Measurements from ENCODE around the gene KLHL25.
A peak's percentile ranks its signal among the peaks of the same experiment; 100 is the strongest.
"Not testable (repeated sequence)": the region's sequence is repeated elsewhere in the genome, so short reads cannot be mapped to it uniquely, and the experiment has no call there.

The KLHL25 gene

DNA sequence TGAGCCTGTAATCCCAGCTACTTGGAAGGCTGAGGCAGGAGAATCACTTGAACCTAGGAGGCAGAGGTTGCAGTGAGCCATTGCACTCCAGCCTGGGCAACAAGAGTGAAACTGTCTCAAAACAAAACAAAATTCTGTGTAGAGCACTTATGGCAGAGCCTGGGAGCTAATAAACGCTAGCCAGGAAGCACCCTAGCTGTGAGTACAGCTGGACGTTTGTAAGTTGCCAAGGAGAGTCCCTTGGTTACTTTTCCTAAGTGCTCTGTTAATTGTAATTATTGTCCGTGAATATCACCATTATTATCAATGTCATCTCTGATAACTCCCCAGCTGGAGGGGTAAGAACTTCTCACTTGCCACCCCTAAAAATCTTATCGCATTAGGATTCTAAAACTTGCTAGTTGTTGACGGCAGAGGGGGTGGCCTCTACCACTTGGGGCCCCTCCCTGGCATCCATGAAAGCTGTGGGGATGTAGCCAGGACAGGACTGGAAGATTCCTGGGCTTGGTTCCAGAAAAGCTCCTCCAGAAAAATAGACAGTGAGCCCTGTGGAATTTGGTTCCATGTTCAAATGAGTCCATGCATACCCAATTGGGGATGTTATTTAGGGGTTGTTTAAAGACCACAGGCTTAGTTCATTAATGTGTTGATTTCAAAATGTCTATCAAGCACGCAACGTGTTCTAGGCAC, 9.9 kb upstream of the KLHL25 start:
- no peaks in the 10 kb centered on the region for H3K9me3 ChIP-seq (ENCODE audit: control insufficient read depth, insufficient read depth, low read depth, low read length)
- no peaks in the 10 kb centered on the region for H3K36me3 ChIP-seq (ENCODE audit: control insufficient read depth, insufficient read depth, low read length)
- no peak overlapping the region for H3K4me3 ChIP-seq (ENCODE audit: low read depth, low read length)
- H3K4me1 ChIP-seq (ENCODE audit: control insufficient read depth, insufficient read depth, low read length): no peaks in the 10 kb centered on the region
- no peak overlapping the region for H3K9ac ChIP-seq (ENCODE audit: low read length)
- no peaks in the 10 kb centered on the region for H3K27me3 ChIP-seq (ENCODE audit: control insufficient read depth, insufficient read depth, low read length)
- no peak overlapping the region for H3K27ac ChIP-seq (ENCODE audit: low read depth, low read length)

- not testable (repeated sequence) for H3K27ac ChIP-seq (ENCODE audit: low read depth, low read length); H3K27me3 ChIP-seq (ENCODE audit: control insufficient read depth, insufficient read depth, low read length); H3K4me3 ChIP-seq (ENCODE audit: low read depth, low read length); H3K36me3 ChIP-seq (ENCODE audit: control insufficient read depth, insufficient read depth, low read length); H3K9ac ChIP-seq (ENCODE audit: low read length); H3K4me1 ChIP-seq (ENCODE audit: control insufficient read depth, insufficient read depth, low read length); H3K9me3 ChIP-seq (ENCODE audit: control insufficient read depth, insufficient read depth, low read depth, low read length)
Measured at GRCh38 chr15:85802617-85803016, 7.9 kb upstream of the KLHL25 start.

DNA sequence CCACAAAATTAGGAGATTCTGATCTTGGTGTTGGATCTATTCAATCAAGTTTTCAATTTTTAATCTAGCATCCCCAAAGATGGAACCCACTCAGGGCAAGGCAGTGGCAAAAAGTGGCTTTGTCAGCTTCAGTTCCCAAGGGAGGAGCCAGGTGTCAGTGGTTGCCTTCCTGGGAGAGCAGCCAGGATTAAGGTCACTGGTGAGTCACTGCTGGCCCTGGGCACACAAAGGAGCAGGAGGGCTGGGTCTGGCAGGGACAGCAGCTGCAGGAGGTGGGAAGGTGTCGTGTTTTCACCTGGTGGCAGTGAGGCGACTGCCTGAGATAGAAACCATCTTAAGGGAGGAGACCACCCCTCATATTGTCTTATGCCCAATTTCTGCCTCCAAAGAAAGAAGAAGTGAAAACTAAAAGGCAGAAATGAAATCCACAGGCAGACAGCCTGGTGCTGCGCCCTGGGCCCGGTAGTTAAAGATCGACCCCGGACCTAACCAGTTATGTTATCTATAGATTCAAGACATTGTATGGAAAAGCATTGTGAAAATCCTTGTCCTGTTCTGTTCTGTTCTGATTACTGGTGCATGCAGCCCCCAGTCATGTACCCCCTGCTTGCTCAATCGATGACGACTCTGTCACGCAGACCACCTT, 5.9 kb upstream of the KLHL25 start:
- H3K9ac ChIP-seq (ENCODE audit: low read length): no peak overlapping the region
- H3K4me1 ChIP-seq (ENCODE audit: control insufficient read depth, insufficient read depth, low read length): peaks cover 4% of the 10 kb centered on the region; the same call in 1 of the 2 replicates
- no peaks in the 10 kb centered on the region for H3K9me3 ChIP-seq (ENCODE audit: control insufficient read depth, insufficient read depth, low read depth, low read length)
- peaks cover 4% of the 10 kb centered on the region; the same call in 1 of the 2 replicates for H3K27me3 ChIP-seq (ENCODE audit: control insufficient read depth, insufficient read depth, low read length)
- no peaks in the 10 kb centered on the region for H3K36me3 ChIP-seq (ENCODE audit: control insufficient read depth, insufficient read depth, low read length)
- no peak overlapping the region for H3K4me3 ChIP-seq (ENCODE audit: low read depth, low read length)
- no peak overlapping the region for H3K27ac ChIP-seq (ENCODE audit: low read depth, low read length)

DNA sequence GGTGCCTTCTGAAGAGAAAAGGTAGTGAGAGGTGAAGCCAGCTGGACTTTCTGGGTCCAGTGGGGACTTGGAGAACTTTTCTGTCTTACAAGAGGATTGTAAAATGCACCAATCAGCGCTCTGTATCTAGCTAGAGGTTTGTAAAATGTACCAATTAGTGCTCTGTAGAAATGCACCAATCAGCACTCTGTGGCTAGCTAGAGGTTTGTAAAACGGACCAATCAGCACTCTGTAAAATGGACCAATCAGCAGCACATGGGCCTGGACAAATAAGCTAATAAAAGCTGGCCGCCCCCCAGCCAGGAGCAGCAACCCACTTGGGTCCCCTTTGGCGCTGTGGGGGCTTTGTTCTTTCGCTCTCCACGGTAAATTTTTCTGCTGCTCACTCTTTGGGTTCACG, 1.6 kb upstream of the KLHL25 start:
- not testable (repeated sequence) for H3K9me3 ChIP-seq (ENCODE audit: control insufficient read depth, insufficient read depth, low read depth, low read length); H3K36me3 ChIP-seq (ENCODE audit: control insufficient read depth, insufficient read depth, low read length); H3K27ac ChIP-seq (ENCODE audit: low read depth, low read length); H3K9ac ChIP-seq (ENCODE audit: low read length); H3K27me3 ChIP-seq (ENCODE audit: control insufficient read depth, insufficient read depth, low read length); H3K4me3 ChIP-seq (ENCODE audit: low read depth, low read length)
- peaks cover 24% of the 10 kb centered on the region for H3K4me1 ChIP-seq (ENCODE audit: control insufficient read depth, insufficient read depth, low read length)

DNA sequence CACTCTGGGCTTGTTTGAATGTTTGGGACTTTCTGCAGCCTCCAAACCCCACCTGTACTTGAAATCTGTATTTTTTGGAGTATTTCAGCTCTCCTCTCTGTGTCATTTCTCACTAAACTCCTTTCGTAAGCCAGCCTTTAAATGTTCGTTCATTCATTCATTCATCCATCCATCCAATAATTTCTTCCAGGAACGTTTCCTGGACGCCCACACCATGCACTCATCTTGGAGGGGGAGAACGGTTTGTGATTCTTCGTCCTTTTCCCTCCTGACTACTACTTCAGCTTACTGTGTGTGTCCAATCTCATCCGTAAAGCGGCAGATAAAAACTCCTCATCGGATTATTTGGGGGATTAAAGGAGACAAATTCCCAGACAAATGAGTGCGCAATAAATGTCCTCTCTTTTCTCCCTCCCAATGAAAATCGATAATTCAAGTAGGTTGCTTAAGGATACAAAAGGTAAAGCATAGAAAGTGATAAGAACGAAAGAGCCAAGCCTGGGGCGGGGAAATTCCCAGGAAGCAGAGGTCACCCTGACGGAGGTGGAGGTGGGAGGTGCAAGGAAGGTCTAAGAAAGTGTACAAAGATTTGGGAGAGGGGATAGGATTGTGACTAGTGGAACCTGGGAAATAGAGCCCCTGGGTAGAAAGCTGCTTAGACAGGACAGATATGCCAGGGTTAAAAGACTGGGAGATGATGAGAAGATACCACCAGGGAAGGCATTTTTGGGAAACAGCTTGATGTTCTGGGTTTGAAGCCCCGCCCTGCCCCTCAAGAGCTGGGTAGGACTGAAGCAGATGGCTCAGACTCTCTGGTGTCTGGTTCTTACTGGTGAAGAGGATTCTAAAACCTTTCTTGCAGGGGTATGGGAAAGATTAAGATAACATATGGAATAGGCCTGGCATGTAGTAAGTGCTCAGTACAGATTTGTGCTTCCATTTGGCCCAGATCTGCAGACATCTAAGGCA, 896 bp upstream of the KLHL25 start:
- peaks cover 24% of the 10 kb centered on the region for H3K4me1 ChIP-seq (ENCODE audit: control insufficient read depth, insufficient read depth, low read length)
- H3K27ac ChIP-seq (ENCODE audit: low read depth, low read length): no peak overlapping the region
- H3K27me3 ChIP-seq (ENCODE audit: control insufficient read depth, insufficient read depth, low read length): peaks cover 5% of the 10 kb centered on the region; the same call in 1 of the 2 replicates
- no peaks in the 10 kb centered on the region for H3K36me3 ChIP-seq (ENCODE audit: control insufficient read depth, insufficient read depth, low read length)
- no peak overlapping the region for H3K9ac ChIP-seq (ENCODE audit: low read length)
- H3K4me3 ChIP-seq (ENCODE audit: low read depth, low read length): peak overlapping the region; percentile 44
- H3K9me3 ChIP-seq (ENCODE audit: control insufficient read depth, insufficient read depth, low read depth, low read length): no peaks in the 10 kb centered on the region

DNA sequence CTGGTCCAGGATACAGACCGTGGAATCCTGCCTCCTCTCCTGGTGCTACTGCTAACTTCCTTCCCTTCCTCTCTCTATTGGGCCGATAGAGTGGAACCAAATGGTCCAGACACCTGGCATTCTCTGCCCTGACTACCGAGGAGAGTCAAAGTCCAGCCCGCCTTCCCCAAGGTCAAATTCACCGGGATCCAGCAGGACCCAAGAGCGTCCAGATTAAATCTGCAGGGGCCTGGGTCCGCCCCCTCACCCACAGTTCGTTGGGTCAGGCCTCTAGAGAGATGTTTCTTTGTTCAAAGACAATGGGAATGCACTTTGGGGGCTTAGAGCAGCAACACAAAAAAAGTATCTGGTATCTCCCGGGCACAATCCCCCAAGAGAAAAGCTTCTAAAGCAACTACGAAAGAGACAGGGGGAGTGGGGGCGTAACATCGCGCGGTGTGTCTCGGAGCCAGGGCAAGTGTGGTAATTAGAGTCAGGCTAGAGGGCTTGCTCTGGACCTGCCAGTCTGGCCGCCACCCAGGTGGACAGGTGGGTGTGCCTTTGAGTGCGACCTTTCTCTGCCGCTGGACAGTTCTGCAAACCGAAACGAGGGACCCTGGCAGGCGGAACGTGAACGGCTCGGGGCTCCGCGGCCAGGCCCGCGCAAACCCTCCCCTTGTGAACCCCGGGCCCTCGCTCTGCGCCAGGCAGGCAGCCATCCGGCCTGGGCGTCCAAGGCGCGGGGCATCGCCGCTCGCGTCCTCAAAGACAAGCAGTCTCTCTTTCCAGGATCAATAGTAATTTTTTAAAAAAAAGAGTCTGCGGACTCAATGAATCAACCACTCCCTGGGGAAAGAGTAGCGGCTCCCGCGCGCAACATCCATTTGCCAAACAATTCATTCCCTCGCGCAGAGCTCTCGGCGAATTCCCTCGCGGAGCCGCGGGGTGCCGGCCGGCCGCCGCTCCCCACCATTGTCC, 806 bp downstream of the KLHL25 start:
- peaks cover 29% of the 10 kb centered on the region for H3K4me1 ChIP-seq (ENCODE audit: control insufficient read depth, insufficient read depth, low read length)
- no peaks in the 10 kb centered on the region for H3K36me3 ChIP-seq (ENCODE audit: control insufficient read depth, insufficient read depth, low read length)
- no peaks in the 10 kb centered on the region for H3K9me3 ChIP-seq (ENCODE audit: control insufficient read depth, insufficient read depth, low read depth, low read length)
- peak overlapping the region; percentile 76 for H3K9ac ChIP-seq (ENCODE audit: low read length)
- peak overlapping the region; percentile 76 for H3K27ac ChIP-seq (ENCODE audit: low read depth, low read length)
- H3K4me3 ChIP-seq (ENCODE audit: low read depth, low read length): peak overlapping the region; percentile 99
- peaks cover 5% of the 10 kb centered on the region; the same call in 1 of the 2 replicates for H3K27me3 ChIP-seq (ENCODE audit: control insufficient read depth, insufficient read depth, low read length)

- Histone ChIP-seq H3K9me3 (ENCODE audit: control insufficient read depth, insufficient read depth, low read depth, low read length) (no peaks in the 10 kb centered on the region), H3K9ac (ENCODE audit: low read length) (no peak overlapping the region), H3K27me3 (ENCODE audit: control insufficient read depth, insufficient read depth, low read length) (peaks cover 5% of the 10 kb centered on the region; the same call in 1 of the 2 replicates), H3K27ac (ENCODE audit: low read depth, low read length) (no peak overlapping the region), H3K36me3 (ENCODE audit: control insufficient read depth, insufficient read depth, low read length) (no peaks in the 10 kb centered on the region), H3K4me1 (ENCODE audit: control insufficient read depth, insufficient read depth, low read length) (peaks cover 35% of the 10 kb centered on the region), H3K4me3 (ENCODE audit: low read depth, low read length) (peak overlapping the region; percentile 99)
Measured at GRCh38 chr15:85792912-85793590, 1.7 kb downstream of the KLHL25 start.

GRCh38 chr15:85792102-85792731, 2.5 kb downstream of the KLHL25 start:
- H3K36me3 ChIP-seq (ENCODE audit: control insufficient read depth, insufficient read depth, low read length): no peaks in the 10 kb centered on the region
- H3K9me3 ChIP-seq (ENCODE audit: control insufficient read depth, insufficient read depth, low read depth, low read length): no peaks in the 10 kb centered on the region
- H3K27me3 ChIP-seq (ENCODE audit: control insufficient read depth, insufficient read depth, low read length): peaks cover 5% of the 10 kb centered on the region; the same call in 1 of the 2 replicates
- H3K4me1 ChIP-seq (ENCODE audit: control insufficient read depth, insufficient read depth, low read length): peaks cover 35% of the 10 kb centered on the region
- no peak overlapping the region for H3K27ac ChIP-seq (ENCODE audit: low read depth, low read length)
- H3K9ac ChIP-seq (ENCODE audit: low read length): no peak overlapping the region
- no peak overlapping the region for H3K4me3 ChIP-seq (ENCODE audit: low read depth, low read length)

DNA sequence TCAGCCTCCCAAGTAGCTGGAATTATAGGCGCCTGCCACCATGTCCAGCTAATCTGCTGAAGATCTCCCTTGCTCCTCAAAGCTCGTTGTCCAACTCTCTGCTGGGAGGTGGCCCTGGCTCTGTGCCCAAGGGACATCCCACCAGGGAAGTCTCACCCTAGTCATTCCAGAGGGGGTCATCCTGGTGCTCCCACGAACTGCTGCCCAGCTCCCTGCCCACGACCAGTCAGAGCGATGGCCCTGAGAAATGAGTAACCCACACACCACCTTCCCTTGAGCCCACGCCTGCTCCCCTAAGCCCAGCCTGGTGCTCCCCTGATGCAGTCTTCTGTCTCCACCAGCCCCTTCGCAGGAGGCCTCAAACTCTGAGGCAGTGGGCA, 5.2 kb downstream of the KLHL25 start:
- H3K9ac ChIP-seq (ENCODE audit: low read length): no peak overlapping the region
- H3K27ac ChIP-seq (ENCODE audit: low read depth, low read length): no peak overlapping the region
- H3K9me3 ChIP-seq (ENCODE audit: control insufficient read depth, insufficient read depth, low read depth, low read length): no peaks in the 10 kb centered on the region
- H3K36me3 ChIP-seq (ENCODE audit: control insufficient read depth, insufficient read depth, low read length): no peaks in the 10 kb centered on the region; the same call in 1 of the 2 replicates
- no peaks in the 10 kb centered on the region for H3K27me3 ChIP-seq (ENCODE audit: control insufficient read depth, insufficient read depth, low read length)
- H3K4me1 ChIP-seq (ENCODE audit: control insufficient read depth, insufficient read depth, low read length): peaks cover 42% of the 10 kb centered on the region
- no peak overlapping the region for H3K4me3 ChIP-seq (ENCODE audit: low read depth, low read length)
